Stimulated activated CD8-positive, alpha-beta memory T cell treated with anti-CD3 and anti-CD28 coated beads, Interleukin-4, amount 100 ng/mL, for 48 hours (primary cell): ENCODE results near the gene CCDC6.
"Not testable (repeated sequence)": the region's sequence is repeated elsewhere in the genome, so short reads cannot be mapped to it uniquely, and the experiment has no call there.

Experiments used
- DNase-seq: peaks from one replicate; pipeline ENCODE4 v3.0.0-alpha.2; 2020

CCDC6 gene

GRCh38 chr10:59906417-59907202, at the start of gene CCDC6:
Gene CCDC6, minus strand, starts transcription at chr10:59906556. Its CDS starts 132 bp downstream, at chr10:59906424.
- peak; percentile 93 for DNase-seq

DNA sequence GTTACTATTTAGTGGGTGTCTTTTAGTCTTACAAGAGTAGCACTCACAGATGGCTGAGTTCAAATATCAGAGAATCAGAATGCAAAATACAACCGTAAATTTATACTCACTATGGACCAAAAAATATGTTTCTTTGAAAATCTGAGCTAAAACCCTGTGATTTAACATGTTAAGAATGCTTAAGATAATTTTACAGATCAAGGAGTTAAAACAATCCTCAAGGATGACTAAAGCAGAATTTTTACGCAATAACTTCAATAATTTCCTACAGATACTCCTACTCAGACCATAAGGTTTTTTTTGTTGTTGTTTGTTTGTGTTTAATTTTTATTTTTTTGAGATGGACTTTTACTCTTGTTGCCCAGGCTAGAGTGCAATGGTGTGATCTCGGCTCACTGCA, 47.9 kb upstream of the CCDC6 start:
- no peak for DNase-seq

DNA sequence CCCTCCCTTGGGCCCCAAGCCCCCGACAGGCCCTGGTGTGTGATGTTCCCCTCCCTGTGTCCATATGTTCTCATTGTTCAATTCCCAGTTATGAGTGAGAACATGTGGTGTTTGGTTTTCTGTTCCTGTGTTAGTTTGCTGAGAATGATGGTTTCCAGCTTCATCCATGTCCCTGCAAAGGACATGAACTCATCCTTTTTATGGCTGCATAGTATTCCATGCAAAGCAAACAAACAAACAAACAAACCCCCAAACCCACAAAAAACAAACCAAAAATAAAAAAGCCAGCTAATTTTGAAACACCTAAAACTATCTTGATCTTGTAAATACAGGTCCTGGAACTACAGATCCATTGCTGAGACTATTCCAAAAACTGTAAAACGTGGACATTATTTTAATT, 47.4 kb upstream of the CCDC6 start:
- DNase-seq: not testable (repeated sequence)

GRCh38 chr10:59950105-59950504, 43.7 kb upstream of the CCDC6 start:
- no peak for DNase-seq

GRCh38 chr10:59949608-59950007, 43.3 kb upstream of the CCDC6 start:
- DNase-seq: no peak

- no peak for DNase-seq
Measured at GRCh38 chr10:59945991-59946390, 39.6 kb upstream of the CCDC6 start.

DNA sequence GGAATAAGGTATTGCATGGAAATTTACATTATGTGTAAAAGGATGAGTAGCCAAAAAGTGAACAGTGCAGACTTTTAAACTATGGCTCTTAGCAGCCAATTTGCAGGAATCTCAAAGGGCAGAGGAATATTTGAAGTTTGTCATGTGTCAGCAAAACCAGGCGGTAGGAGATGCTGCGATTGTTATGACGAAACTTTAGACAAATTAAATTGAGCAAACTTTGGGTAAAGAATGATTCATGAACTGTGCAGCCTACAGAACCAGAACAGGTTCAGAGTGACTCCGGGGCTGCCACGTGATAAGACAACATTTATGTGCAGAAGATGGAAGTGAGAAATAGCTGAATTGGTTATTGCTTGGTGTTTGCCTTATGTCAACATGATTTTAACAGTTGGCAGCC, 39.2 kb upstream of the CCDC6 start:
- DNase-seq: no peak

- no peak for DNase-seq
Measured at GRCh38 chr10:59944339-59944935, 38.1 kb upstream of the CCDC6 start.

DNA sequence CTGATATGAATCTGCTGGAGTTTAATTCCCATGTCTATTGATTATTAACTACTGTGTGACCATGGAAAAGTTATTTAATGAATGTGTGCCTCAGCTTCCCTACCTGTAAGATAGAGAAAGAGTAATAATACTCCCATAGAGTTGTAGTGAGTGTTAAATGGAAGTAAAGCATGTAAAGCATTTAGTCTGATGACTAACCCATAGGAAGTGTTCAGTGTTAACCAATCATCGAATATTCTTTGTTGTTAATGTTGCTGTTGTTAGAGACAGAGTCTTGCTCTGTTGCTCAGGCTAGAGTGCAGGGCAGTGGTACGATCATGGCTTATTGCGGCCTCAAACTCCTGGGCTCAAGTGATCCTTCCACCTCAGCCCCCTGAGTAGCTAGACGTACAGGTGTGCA, 36.2 kb upstream of the CCDC6 start:
- DNase-seq: no peak

DNA sequence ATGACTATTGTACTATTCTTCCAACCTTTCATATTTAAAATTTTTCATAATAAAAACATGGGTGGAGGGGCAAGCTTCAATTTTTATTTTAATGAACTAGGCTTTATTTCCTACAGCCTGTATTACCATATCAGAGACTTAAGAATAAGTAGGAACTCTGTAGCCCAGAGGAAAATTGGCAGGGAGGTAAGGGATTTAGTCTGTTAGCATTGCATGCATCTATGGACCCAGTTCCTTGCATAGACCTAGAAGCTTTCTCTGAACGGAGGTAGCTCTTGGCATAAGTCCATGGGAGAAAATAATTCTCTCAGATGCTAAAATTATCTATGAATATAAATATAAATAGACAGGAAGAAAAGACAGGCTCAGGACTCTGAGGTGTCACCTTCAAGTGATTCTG, 31.4 kb upstream of the CCDC6 start:
- no peak for DNase-seq

DNA sequence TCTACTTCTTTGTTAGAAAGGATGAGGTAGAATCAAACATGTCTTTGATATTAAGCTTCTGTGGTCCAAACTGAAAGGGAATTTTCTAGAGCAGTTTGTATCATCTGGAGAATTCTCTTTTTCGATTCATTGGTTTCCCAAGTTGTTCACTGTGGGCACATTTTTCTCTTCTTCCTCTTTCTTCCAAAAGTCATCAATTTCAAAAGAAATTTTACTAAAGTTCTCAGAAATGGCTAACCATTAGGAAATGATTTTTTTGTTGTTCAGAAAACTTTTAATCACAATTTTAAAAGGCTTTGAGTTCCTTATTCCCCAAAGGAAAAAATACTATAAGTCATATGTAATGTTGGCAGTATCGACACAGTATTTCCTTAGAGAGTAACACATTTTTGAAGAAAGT, 28.3 kb upstream of the CCDC6 start:
- no peak for DNase-seq

- not testable (repeated sequence) for DNase-seq
Measured at GRCh38 chr10:59930788-59931521, 24.6 kb upstream of the CCDC6 start.

DNA sequence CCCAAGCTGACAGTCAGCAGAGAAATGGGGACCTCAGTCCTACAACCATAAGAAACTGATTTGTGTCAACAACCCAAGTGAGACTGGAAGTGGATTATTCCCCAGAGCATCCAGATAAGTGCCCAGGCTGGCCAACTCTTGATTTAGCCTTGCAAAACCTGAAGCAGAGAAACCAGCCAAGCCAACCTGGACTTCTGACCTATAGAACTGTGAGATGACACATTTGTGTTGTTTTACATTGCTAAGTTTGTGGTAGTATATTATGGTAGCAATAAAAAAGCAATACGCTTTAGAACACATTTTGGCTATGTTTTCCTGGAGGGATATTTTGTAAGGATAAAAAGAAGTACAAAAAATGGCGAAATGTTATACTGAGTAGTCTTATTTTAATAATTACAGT, 19.7 kb upstream of the CCDC6 start:
- DNase-seq: no peak

DNA sequence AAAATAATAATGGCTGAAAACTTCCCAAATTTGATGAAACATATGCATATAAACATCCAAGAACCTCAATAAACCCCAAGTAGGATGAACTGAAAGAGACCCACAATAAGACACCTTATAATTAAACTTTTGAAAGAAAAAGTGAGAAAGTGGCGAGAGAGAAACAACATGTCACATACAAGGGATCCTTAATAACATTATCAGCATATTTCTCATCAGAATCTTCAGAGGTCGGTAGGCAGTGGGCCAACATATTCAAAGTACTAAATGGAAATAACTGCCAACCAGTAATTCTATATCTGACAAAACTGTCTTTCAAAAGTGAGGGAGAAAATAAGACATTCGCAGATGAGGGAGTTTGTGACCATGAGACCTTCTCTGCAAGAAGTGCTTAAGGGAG, 16.6 kb upstream of the CCDC6 start:
- no peak for DNase-seq

GRCh38 chr10:59917922-59918321, 11.6 kb upstream of the CCDC6 start:
- no peak for DNase-seq

- DNase-seq: no peak
Measured at GRCh38 chr10:59913547-59914237, 7.3 kb upstream of the CCDC6 start.

- no peak for DNase-seq
Measured at GRCh38 chr10:59910867-59911266, 4.5 kb upstream of the CCDC6 start.

DNA sequence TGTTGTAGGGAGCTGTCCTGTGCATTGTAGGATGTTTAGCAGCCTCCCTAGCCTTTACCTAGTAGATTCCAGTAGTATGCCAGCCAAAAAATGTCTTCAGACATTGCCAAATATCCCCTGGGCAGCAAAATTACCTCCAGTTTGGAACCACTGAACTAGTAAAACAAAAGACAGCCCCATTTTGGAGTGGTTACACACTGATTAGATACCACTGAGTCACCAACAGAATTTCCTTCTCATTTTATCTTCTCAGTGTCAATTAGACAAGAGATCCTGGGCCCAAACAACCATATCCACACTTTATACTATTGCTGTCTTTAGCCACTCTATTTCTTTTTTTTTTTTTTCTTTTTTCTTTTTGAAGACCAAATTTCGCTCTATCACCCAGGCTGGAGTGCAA, 3.5 kb upstream of the CCDC6 start:
- DNase-seq: no peak

- DNase-seq: no peak
Measured at GRCh38 chr10:59908808-59909143, 2.4 kb upstream of the CCDC6 start.

GRCh38 chr10:59907918-59908807, 1.8 kb upstream of the CCDC6 start:
- peak; percentile 63 for DNase-seq

- no peak for DNase-seq
Measured at GRCh38 chr10:59907537-59907917, 1.2 kb upstream of the CCDC6 start.

GRCh38 chr10:59905731-59906416, 482 bp downstream of the CCDC6 start:
- DNase-seq: peak; percentile 51
